Endothelial cell of umbilical vein (primary cell): ENCODE measurements around the gene MASP1.

ENCODE experiments used
- CTCF ChIP-seq, 2 donors: IDR thresholded peaks; 1 replicate in 1 of 2; 2 replicates in 1 of 2; pipeline ENCODE4 v1.5.1; 2011; ENCODE audit warnings: low read length in 2 of 2, mild to moderate bottlenecking in 2 of 2, moderate library complexity in 2 of 2, control low read depth in 1 of 2, inconsistent platforms in 1 of 2, low read depth in 1 of 2; ENCODE audit not compliant: insufficient read depth in 1 of 2; ENCODE audit errors: extremely low read depth in 1 of 2
- EZH2 ChIP-seq: IDR thresholded peaks from 2 replicates; pipeline ENCODE4 v1.6.1; 2012; ENCODE audit warnings: borderline replicate concordance, low read depth, mild to moderate bottlenecking, moderate library complexity, low read length, inconsistent platforms; ENCODE audit not compliant: severe bottlenecking
- JUN ChIP-seq: IDR thresholded peaks from 2 replicates; pipeline ENCODE4 v1.6.1; 2011; ENCODE audit warnings: borderline replicate concordance, low read depth; ENCODE audit not compliant: insufficient read length, insufficient read depth
- MAX ChIP-seq: IDR thresholded peaks from 2 replicates; pipeline ENCODE4 v1.6.1; 2011; ENCODE audit not compliant: insufficient read depth, insufficient read length
- MYC ChIP-seq: IDR thresholded peaks from one replicate; pipeline ENCODE4 v1.6.1; 2011; ENCODE audit warnings: mild to moderate bottlenecking, low read depth, low read length
- POLR2A ChIP-seq: IDR thresholded peaks from 2 replicates; pipeline ENCODE4 v1.6.1; 2012; ENCODE audit warnings: low read depth, mild to moderate bottlenecking, control low read depth, low read length

- TF ChIP-seq POLR2A (no peak), MYC (no peak), CTCF (IDR thresholded peaks at IDR 0.05; ENCODE audit: extremely low read depth in 1 of 2, insufficient read depth in 1 of 2, low read depth in 1 of 2, low read length in 2 of 2) (no peak), EZH2 (no peak), JUN (no peak), MAX (no peak)
Measured at GRCh38 chr3:187296058-187296457, 4.5 kb upstream of the MASP1 start.
